WI38 (cell line): Measurements from ENCODE around the gene BCL11B.

ENCODE experiments used
- H3K4me3 ChIP-seq: 2 replicates; pipeline ENCODE4 v1.5.1; 2011; ENCODE audit warnings: low read depth, mild to moderate bottlenecking, control low read depth, low read length
- CTCF ChIP-seq: IDR thresholded peaks from 2 replicates; pipeline ENCODE4 v1.5.1; 2012; ENCODE audit warnings: low read depth, mild to moderate bottlenecking, control low read depth, low read length

BCL11B gene

GRCh38 chr14:99260587-99261551 lies 11.1 kb downstream of the BCL11B start:
- no peak for TF ChIP-seq CTCF
- no peak overlapping the region for H3K4me3 ChIP-seq

- no peak for TF ChIP-seq CTCF
- no peak overlapping the region for H3K4me3 ChIP-seq
Measured at GRCh38 chr14:99260116-99260515, 11.9 kb downstream of the BCL11B start.

GRCh38 chr14:99258876-99259726 lies 12.9 kb downstream of the BCL11B start:
- no peak overlapping the region for H3K4me3 ChIP-seq
- TF ChIP-seq CTCF: no peak

GRCh38 chr14:99258341-99258861 lies 13.6 kb downstream of the BCL11B start:
- H3K4me3 ChIP-seq: no peak overlapping the region
- no peak for TF ChIP-seq CTCF

- no peak overlapping the region for H3K4me3 ChIP-seq
Measured at GRCh38 chr14:99257673-99258221, 14.2 kb downstream of the BCL11B start.

GRCh38 chr14:99257122-99257672 lies 14.8 kb downstream of the BCL11B start:
- no peak for TF ChIP-seq CTCF
- no peak overlapping the region for H3K4me3 ChIP-seq

More at GRCh38 chr14:99257673-99258221, 14.2 kb downstream of the BCL11B start:
- no peak for TF ChIP-seq CTCF
